Activated CD8-positive, alpha-beta T cell treated with anti-CD3 and anti-CD28 coated beads, Interleukin-2, amount 10 ng/mL, durations not matched to agents 7 days and 5 days (primary cell): ENCODE results near the gene PKD1. TPM values are rescaled to one million over a fixed set of nuclear protein-coding genes. Genes with fewer than 3 reads are reported as not detected.

Experiments used
- ATAC-seq: fragments of 150-1000 bp; cut with Tn5 transposase; one replicate; pipeline ENCODE4 v1.10.0; 2021; ENCODE audit warnings: moderate library complexity
- CTCF ChIA-PET: fragments of 350-600 bp; sonication (Branson Sonifier 250); formaldehyde crosslinking; loops from one replicate; lab custom pipeline; 2021; ENCODE audit warnings: antibody characterized with exemption; lab: Charles Lee
- POLR2A ChIA-PET: fragments of 350-600 bp; sonication (Branson Sonifier 250); formaldehyde crosslinking; loops from one replicate; lab custom pipeline; 2021; ENCODE audit warnings: antibody characterized with exemption; lab: Charles Lee
- DNase-seq: peaks from one replicate; pipeline ENCODE4 v3.0.0-alpha.2; 2020
- H3K27ac Mint-ChIP-seq: one replicate; pipeline ENCODE4 v1.8.0; 2021; ENCODE audit warnings: mild to moderate bottlenecking, mixed read lengths
- H3K27me3 Mint-ChIP-seq: one replicate; pipeline ENCODE4 v1.8.0; 2021; ENCODE audit warnings: low read depth, mixed read lengths
- H3K36me3 Mint-ChIP-seq: one replicate; pipeline ENCODE4 v1.8.0; 2021; ENCODE audit warnings: low read depth, mixed read lengths
- H3K4me1 Mint-ChIP-seq: one replicate; pipeline ENCODE4 v1.8.0; 2021; ENCODE audit warnings: low read depth, mixed read lengths
- H3K4me3 Mint-ChIP-seq: one replicate; pipeline ENCODE4 v1.8.0; 2021; ENCODE audit warnings: mild to moderate bottlenecking, mixed read lengths
- H3K9me3 Mint-ChIP-seq: one replicate; pipeline ENCODE4 v1.8.0; 2022; ENCODE audit warnings: mixed read lengths; ENCODE audit not compliant: insufficient read depth
- total RNA-seq, 2 experiments: library from RNA; stranded (reverse); gene quantifications; one replicate each; pipeline ENCODE4 v1.2.3, GENCODE V29; 2021

PKD1 gene
- total RNA-seq, 2 experiments from 2014 or later = 66.0 to 76.6 TPM

- Mint-ChIP-seq H3K27ac (no peak overlapping the region), H3K27me3 (no peaks in the 10 kb centered on the region), H3K4me3 (no peak overlapping the region), H3K36me3 (peaks cover 2% of the 10 kb centered on the region), H3K9me3 (no peaks in the 10 kb centered on the region), H3K4me1 (no peaks in the 10 kb centered on the region)
- ChIA-PET CTCF (no interaction called here), POLR2A (no interaction called here)
- DNase-seq (no peak), ATAC-seq (no peak)
These were observed 54.3 kb downstream of the PKD1 start for GRCh38 chr16:2081201-2082084.

- ChIA-PET CTCF (interaction anchor here (1.6 kb wide), 1 partner anchor 73 kb away, joined by 4 read pairs; no protein-coding TSS in a partner anchor), POLR2A (no interaction called here)
- H3K27me3 Mint-ChIP-seq = no peaks in the 10 kb centered on the region
- no peak for ATAC-seq
- H3K4me3 Mint-ChIP-seq = no peak overlapping the region
- no peak for DNase-seq
- peaks cover 2% of the 10 kb centered on the region for H3K36me3 Mint-ChIP-seq
- H3K9me3 Mint-ChIP-seq = no peaks in the 10 kb centered on the region
- no peak overlapping the region for H3K27ac Mint-ChIP-seq
- H3K4me1 Mint-ChIP-seq = no peaks in the 10 kb centered on the region
These were observed 55.7 kb downstream of the PKD1 start for GRCh38 chr16:2079991-2080390.

GRCh38 chr16:2079311-2079800, 56.3 kb downstream of the PKD1 start:
- Mint-ChIP-seq H3K27me3 (no peaks in the 10 kb centered on the region), H3K36me3 (peaks cover 4% of the 10 kb centered on the region), H3K27ac (no peak overlapping the region), H3K4me3 (no peak overlapping the region), H3K9me3 (no peaks in the 10 kb centered on the region), H3K4me1 (no peaks in the 10 kb centered on the region)
- no peak for DNase-seq
- no peak for ATAC-seq
- ChIA-PET CTCF (interaction anchor here (1.6 kb wide), 1 partner anchor 73 kb away, joined by 4 read pairs; no protein-coding TSS in a partner anchor), POLR2A (no interaction called here)

DNA sequence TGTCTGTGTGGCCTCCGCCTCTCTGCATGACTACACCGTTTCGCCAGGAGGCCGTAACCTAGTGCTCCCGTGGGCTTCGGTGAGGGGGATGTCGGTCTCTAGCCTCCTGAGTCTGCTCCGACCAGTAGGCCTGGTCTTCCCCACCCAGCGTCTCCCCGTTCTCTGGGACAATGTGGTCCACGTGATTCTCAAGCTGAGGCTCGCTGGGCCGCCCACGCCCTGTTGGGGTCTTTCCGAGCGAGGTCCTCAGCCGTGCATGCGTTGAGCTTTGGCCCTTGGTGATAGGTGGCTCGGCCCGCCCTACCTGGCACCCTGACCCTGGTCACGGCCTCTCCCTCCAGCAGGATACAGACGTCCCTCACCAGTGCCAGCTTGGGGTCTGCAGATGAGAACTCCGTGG, 57.0 kb downstream of the PKD1 start:
- ChIA-PET POLR2A (no interaction called here), CTCF (no interaction called here)
- ATAC-seq (no peak), DNase-seq (no peak)
- H3K36me3 Mint-ChIP-seq = peaks cover 4% of the 10 kb centered on the region
- no peak overlapping the region for H3K4me3 Mint-ChIP-seq
- H3K27me3 Mint-ChIP-seq = no peaks in the 10 kb centered on the region
- H3K4me1 Mint-ChIP-seq = no peaks in the 10 kb centered on the region
- no peaks in the 10 kb centered on the region for H3K9me3 Mint-ChIP-seq
- no peak overlapping the region for H3K27ac Mint-ChIP-seq

DNA sequence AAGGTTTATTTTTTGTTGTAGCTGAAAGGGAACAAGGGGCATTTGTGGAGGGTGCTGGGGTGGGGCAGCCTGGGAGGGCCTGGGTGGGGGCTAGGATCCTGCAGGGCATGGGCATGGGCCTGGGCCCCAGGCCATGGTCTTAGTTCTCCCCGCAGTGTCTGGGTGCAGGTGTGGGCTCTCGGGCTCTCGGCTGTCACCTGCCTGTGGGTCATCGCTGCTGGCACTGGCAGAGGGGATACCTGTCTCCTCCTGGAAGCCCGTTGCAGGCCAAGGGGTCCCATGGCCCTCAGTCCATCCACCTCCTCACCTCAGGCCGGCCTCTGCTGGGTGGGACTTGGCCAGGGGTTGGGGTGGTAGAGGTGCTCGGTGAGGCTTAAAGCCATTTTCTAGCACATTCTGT, 57.6 kb downstream of the PKD1 start:
- CTCF ChIA-PET = no interaction called here

DNA sequence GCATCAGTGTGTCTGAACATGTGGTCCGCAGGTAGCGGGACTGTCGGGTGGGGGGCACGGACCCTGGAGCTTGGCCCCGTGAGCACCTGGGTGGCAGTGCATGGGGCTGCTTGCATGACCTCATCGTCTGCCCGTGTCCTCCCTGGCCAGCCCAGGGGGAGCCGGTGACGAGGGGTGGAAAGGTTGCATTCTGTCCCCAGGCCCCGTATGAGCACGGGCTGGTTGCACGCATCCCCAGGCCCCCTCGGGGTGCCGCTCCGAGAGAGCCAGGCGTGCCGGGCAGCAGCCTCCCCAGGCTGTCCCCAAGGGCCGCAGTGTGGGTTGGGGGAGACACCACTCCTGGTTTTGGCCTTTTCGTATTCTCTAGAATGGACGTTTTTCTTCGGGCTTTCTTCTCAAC, 58.0 kb downstream of the PKD1 start:
- no peak overlapping the region for H3K27ac Mint-ChIP-seq
- no peaks in the 10 kb centered on the region for H3K27me3 Mint-ChIP-seq
- H3K4me3 Mint-ChIP-seq = no peak overlapping the region
- H3K9me3 Mint-ChIP-seq = no peaks in the 10 kb centered on the region
- ATAC-seq (no peak), DNase-seq (no peak)
- peaks cover 3% of the 10 kb centered on the region for H3K36me3 Mint-ChIP-seq
- ChIA-PET CTCF (no interaction called here), POLR2A (no interaction called here)
- H3K4me1 Mint-ChIP-seq = no peaks in the 10 kb centered on the region

More for the DNA sequence above, 57.6 kb downstream of the PKD1 start:
- ATAC-seq = no peak
- DNase-seq = no peak
- POLR2A ChIA-PET = no interaction called here
- Mint-ChIP-seq H3K36me3 (peaks cover 4% of the 10 kb centered on the region), H3K27me3 (no peaks in the 10 kb centered on the region), H3K4me3 (no peak overlapping the region), H3K27ac (no peak overlapping the region), H3K4me1 (no peaks in the 10 kb centered on the region), H3K9me3 (no peaks in the 10 kb centered on the region)

DNA sequence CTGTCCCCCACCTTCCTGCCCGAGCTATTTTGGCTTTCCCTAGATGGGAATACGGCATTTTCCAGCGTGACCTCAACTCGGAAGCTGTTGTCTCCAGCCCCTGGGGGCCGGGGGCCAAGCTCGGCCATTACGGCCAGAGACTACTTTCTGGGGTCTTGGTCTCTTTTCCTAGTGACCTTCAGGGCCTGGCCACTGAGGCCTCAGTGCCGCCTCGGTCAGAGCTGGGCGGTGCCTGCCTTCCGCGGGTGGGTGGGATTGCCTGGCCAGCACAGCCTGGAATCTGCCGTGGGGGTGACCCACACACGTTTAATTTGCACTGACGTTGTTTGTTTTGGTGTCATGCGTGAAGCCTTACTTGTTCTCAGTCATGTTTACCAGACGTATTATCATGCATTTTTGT, 58.7 kb downstream of the PKD1 start:
- Mint-ChIP-seq H3K4me1 (no peaks in the 10 kb centered on the region), H3K27me3 (no peaks in the 10 kb centered on the region), H3K4me3 (no peak overlapping the region), H3K36me3 (peaks cover 3% of the 10 kb centered on the region), H3K9me3 (no peaks in the 10 kb centered on the region), H3K27ac (no peak overlapping the region)
- ChIA-PET CTCF (no interaction called here), POLR2A (interaction anchor here (1.2 kb wide), 1 partner anchor 8 kb away, joined by 3 read pairs; no protein-coding TSS in a partner anchor)
- DNase-seq = no peak
- ATAC-seq = no peak

DNA sequence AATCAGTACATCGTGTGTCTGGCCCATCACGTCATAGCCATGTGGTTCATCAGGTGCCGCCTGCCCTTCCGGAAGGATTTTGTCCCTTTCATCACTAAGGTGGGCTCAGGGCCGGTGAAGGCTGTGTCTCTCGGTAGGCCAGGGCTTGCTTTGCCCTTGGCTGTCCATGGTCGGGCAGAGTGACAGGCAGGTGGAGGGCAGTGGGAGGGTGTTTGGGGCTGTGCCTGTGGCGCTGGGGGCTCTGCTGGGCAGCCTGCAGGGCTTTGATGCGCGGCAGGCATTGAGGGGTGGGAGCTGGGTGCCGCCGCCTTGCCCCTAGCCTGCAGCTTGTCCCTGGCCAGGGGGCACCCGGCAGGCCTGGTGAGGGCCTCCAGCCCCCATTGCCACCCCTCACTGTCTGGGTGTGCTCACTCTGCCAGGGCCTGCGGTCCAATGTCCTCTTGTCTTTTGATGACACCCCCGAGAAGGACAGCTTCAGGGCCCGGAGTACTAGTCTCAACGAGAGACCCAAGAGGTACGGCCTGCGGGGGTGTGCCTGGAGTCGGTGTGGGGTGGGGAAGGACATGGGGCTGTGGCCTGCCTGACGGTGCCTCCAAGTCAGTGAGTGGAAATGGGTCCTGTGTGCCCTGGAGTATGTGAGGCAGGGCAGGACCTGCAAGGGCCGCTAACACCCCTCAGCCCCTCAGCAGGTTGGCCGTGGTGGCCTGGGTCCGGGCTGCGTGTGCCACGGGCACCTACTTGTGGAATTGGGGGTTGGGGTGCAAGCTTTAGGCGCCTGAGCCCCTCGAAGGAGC, 59.4 kb downstream of the PKD1 start:
- no peaks in the 10 kb centered on the region for H3K27me3 Mint-ChIP-seq
- no peak overlapping the region for H3K4me3 Mint-ChIP-seq
- ATAC-seq (no peak), DNase-seq (no peak)
- H3K27ac Mint-ChIP-seq = no peak overlapping the region
- no peaks in the 10 kb centered on the region for H3K4me1 Mint-ChIP-seq
- ChIA-PET POLR2A (interaction anchor here (1.2 kb wide), 1 partner anchor 9 kb away, joined by 3 read pairs; no protein-coding TSS in a partner anchor), CTCF (no interaction called here)
- H3K36me3 Mint-ChIP-seq = peaks cover 3% of the 10 kb centered on the region
- H3K9me3 Mint-ChIP-seq = no peaks in the 10 kb centered on the region

DNA sequence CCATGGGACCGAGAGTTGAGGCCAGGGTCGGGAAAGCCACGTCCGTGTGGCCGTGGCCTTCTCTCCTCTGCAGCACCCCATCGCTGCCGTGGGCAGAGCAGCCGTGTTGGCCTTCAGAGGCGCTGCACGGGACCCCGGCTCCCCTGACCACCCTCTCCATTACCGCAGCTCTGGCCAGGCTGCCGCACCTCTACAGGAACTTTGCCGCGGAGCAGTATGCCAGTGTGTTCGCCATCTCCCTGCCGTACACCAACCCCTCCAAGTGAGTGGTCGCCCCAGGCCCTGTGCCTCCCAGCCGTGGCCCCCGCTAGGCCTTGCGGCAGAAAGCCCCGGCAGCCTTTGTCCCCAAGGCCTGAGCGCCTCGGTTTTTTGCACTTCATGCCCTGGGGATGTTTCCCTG, 60.1 kb downstream of the PKD1 start:
- no peak overlapping the region for H3K4me3 Mint-ChIP-seq
- peaks cover 3% of the 10 kb centered on the region for H3K36me3 Mint-ChIP-seq
- H3K4me1 Mint-ChIP-seq = no peaks in the 10 kb centered on the region
- no peak for ATAC-seq
- DNase-seq = no peak
- ChIA-PET POLR2A (no interaction called here), CTCF (no interaction called here)
- no peaks in the 10 kb centered on the region for H3K9me3 Mint-ChIP-seq
- no peak overlapping the region for H3K27ac Mint-ChIP-seq
- H3K27me3 Mint-ChIP-seq = no peaks in the 10 kb centered on the region

DNA sequence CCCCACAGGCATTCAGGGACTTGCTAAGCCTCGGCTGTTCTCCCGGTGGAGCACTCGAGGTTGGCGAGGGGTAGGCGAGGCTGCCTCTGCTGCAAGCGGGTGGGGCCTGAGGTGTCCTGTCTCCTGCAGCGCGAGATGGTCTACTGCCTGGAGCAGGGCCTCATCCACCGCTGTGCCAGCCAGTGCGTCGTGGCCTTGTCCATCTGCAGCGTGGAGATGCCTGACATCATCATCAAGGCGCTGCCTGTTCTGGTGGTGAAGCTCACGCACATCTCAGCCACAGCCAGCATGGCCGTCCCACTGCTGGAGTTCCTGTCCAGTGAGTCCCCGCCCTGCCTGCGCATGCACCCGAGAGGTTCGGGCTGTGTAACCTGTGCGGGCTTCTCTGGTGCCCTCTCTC, 61.6 kb downstream of the PKD1 start:
- Mint-ChIP-seq H3K27ac (no peak overlapping the region), H3K4me1 (no peaks in the 10 kb centered on the region), H3K9me3 (no peaks in the 10 kb centered on the region), H3K4me3 (no peak overlapping the region), H3K27me3 (no peaks in the 10 kb centered on the region), H3K36me3 (peaks cover 3% of the 10 kb centered on the region)
- no peak for ATAC-seq
- DNase-seq = no peak
- POLR2A ChIA-PET = no interaction called here
- CTCF ChIA-PET = no interaction called here

DNA sequence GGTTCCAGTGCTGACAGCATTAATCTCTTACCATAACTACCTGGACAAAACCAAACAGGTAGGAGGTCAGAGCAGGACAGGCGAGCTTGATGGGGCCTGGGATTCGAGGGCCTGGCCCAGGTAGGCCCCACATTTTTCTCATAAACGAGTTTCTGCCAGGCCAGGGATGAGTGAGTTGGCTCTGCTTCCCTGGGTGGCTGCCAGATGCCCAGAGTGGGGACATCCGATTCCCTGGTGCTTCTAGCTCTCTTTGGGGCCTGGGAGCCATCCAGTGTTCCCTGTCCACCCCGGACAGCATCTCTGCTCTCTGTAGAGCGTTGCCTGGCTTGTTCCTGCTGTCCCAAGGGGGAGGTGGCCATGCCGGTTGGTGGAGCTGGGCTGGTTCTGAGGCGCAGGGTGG, 62.8 kb downstream of the PKD1 start:
- DNase-seq = no peak
- ATAC-seq = no peak
- Mint-ChIP-seq H3K27ac (no peak overlapping the region), H3K4me1 (no peaks in the 10 kb centered on the region), H3K27me3 (no peaks in the 10 kb centered on the region), H3K9me3 (no peaks in the 10 kb centered on the region), H3K36me3 (peaks cover 6% of the 10 kb centered on the region), H3K4me3 (no peak overlapping the region)
- ChIA-PET CTCF (no interaction called here), POLR2A (no interaction called here)
